IMR-90 (cell line): ENCODE results near the gene FBRSL1. TPM values are rescaled to one million over a fixed set of nuclear protein-coding genes. Genes with fewer than 3 reads are reported as not detected.

Experiments used
- ATAC-seq: fragments of 200-7000 bp; cut with Tn5 transposase; 2 replicates; pipeline ENCODE4 v1.9.1; 2020; ENCODE audit warnings: low read depth, mild to moderate bottlenecking, moderate library complexity
- BruUV-seq: library from RNA; stranded (reverse); fragments of 400-500 nt; replicated peaks from 2 replicates; lab custom pipeline; 2021; lab: Mats Ljungman, UMichigan
- CTCF ChIA-PET: fragments of 300-600 bp; formaldehyde crosslinking; extraction: SDS; loops from one replicate; lab custom pipeline; 2021; ENCODE audit warnings: antibody characterized with exemption; lab: Yijun Ruan, JAX
- POLR2A ChIA-PET: fragments of 300-600 bp; sonication (Branson Sonifier 250); formaldehyde crosslinking; loops from one replicate; lab custom pipeline; 2022; ENCODE audit warnings: antibody characterized with exemption; ENCODE audit not compliant: unreplicated experiment; lab: Charles Lee
- DNase-seq: peaks from one replicate; pipeline ENCODE4 v3.0.0; 2013
- H2AFZ ChIP-seq: replicated peaks from 2 replicates; pipeline ENCODE3; 2013; ENCODE audit warnings: low read length, mild to moderate bottlenecking; ENCODE audit not compliant: poor library complexity
- H2AK5ac ChIP-seq: 2 replicates; pipeline ENCODE4 v1.6.1; 2013; ENCODE audit warnings: low read depth, low read length, inconsistent platforms
- H2AK9ac ChIP-seq: replicated peaks from 2 replicates; pipeline ENCODE3; 2013; ENCODE audit warnings: mild to moderate bottlenecking, low read depth, low read length, moderate library complexity; ENCODE audit not compliant: poor library complexity
- H2BK120ac ChIP-seq: 2 replicates; pipeline ENCODE4 v1.6.1; 2013; ENCODE audit warnings: low read depth, low read length, inconsistent platforms
- H2BK15ac ChIP-seq: 3 replicates; pipeline ENCODE4 v1.6.1; 2013; ENCODE audit warnings: low read depth, low read length, inconsistent platforms
- H2BK20ac ChIP-seq: 2 replicates; pipeline ENCODE4 v1.6.1; 2013; ENCODE audit warnings: low read depth, mild to moderate bottlenecking, inconsistent platforms, low read length, moderate library complexity
- H2BK5ac ChIP-seq: 2 replicates; pipeline ENCODE4 v1.6.1; 2013; ENCODE audit warnings: mild to moderate bottlenecking, low read depth, low read length, inconsistent platforms; ENCODE audit not compliant: poor library complexity, severe bottlenecking
- H3K14ac ChIP-seq: replicated peaks from 2 replicates; pipeline ENCODE4 v1.6.1; 2013; ENCODE audit warnings: low read depth, low read length, inconsistent platforms
- H3K18ac ChIP-seq: 2 replicates; pipeline ENCODE4 v1.6.1; 2013; ENCODE audit warnings: low read depth, low read length, control low read depth
- H3K23ac ChIP-seq: 2 replicates; pipeline ENCODE4 v1.6.1; 2013; ENCODE audit warnings: low read depth, low read length, inconsistent platforms
- H3K27ac ChIP-seq: 2 replicates; pipeline ENCODE4 v1.5.1; 2013; ENCODE audit warnings: mild to moderate bottlenecking, control low read depth, low read length; ENCODE audit not compliant: insufficient read depth
- H3K27me3 ChIP-seq: 2 replicates; pipeline ENCODE4 v1.6.1; 2013; ENCODE audit warnings: low read length; ENCODE audit not compliant: control insufficient read depth, insufficient read depth
- H3K36me3 ChIP-seq: 2 replicates; pipeline ENCODE4 v1.6.1; 2013; ENCODE audit warnings: low read length, mixed read lengths; ENCODE audit not compliant: control insufficient read depth, insufficient read depth
- H3K4ac ChIP-seq: 2 replicates; pipeline ENCODE4 v1.6.1; 2013; ENCODE audit warnings: low read depth, low read length, inconsistent platforms
- H3K4me1 ChIP-seq: 2 replicates; pipeline ENCODE4 v1.6.1; 2013; ENCODE audit warnings: low read length, mixed read lengths; ENCODE audit not compliant: control insufficient read depth, insufficient read depth
- H3K4me2 ChIP-seq: 2 replicates; pipeline ENCODE4 v1.6.1; 2013; ENCODE audit warnings: low read depth, mild to moderate bottlenecking, control low read depth, low read length, moderate library complexity
- H3K4me3 ChIP-seq: 2 replicates; pipeline ENCODE4 v1.5.1; 2013; ENCODE audit warnings: low read depth, mild to moderate bottlenecking, control low read depth, low read length, moderate library complexity; ENCODE audit not compliant: insufficient read depth
- H3K56ac ChIP-seq: 2 replicates; pipeline ENCODE4 v1.6.1; 2013; ENCODE audit warnings: low read length, inconsistent platforms; ENCODE audit not compliant: insufficient read depth; ENCODE audit errors: extremely low read depth
- H3K79me1 ChIP-seq, 2 experiments: 2 replicates each; pipeline ENCODE4 v1.6.1; 2013; ENCODE audit warnings: low read length in 2 of 2, inconsistent platforms in 1 of 2, low read depth in 1 of 2
- H3K9ac ChIP-seq: 2 replicates; pipeline ENCODE4 v1.6.1; 2013; ENCODE audit warnings: low read depth, low read length, control low read depth
- H3K9me1 ChIP-seq: 2 replicates; pipeline ENCODE4 v1.6.1; 2013; ENCODE audit warnings: low read length, inconsistent platforms; ENCODE audit not compliant: insufficient read depth
- H3K9me3 ChIP-seq: 2 replicates; pipeline ENCODE4 v1.6.1; 2013; ENCODE audit warnings: low read length; ENCODE audit not compliant: control insufficient read depth, insufficient read depth
- H4K20me1 ChIP-seq: 2 replicates; pipeline ENCODE4 v1.6.1; 2013; ENCODE audit warnings: low read length, inconsistent platforms; ENCODE audit not compliant: insufficient read depth
- H4K5ac ChIP-seq: 2 replicates; pipeline ENCODE4 v1.6.1; 2013; ENCODE audit warnings: mild to moderate bottlenecking, low read depth, low read length, control low read depth
- H4K8ac ChIP-seq, 2 experiments: 2 replicates each; pipeline ENCODE4 v1.6.1; 2013; ENCODE audit warnings: low read depth in 2 of 2, low read length in 2 of 2, control low read depth in 1 of 2, inconsistent platforms in 1 of 2
- H4K91ac ChIP-seq: 2 replicates; pipeline ENCODE4 v1.6.1; 2013; ENCODE audit warnings: low read depth, low read length, inconsistent platforms; ENCODE audit not compliant: insufficient read depth
- CTCF ChIP-seq: conservative IDR thresholded peaks from 2 replicates; pipeline ENCODE4 v1.5.1; 2012; ENCODE audit warnings: mild to moderate bottlenecking, low read depth, low read length, improper control_type of control experiment
- MXI1 ChIP-seq: IDR thresholded peaks from 2 replicates; pipeline ENCODE4 v1.6.1; 2012; ENCODE audit warnings: low read depth, mild to moderate bottlenecking, low read length, moderate library complexity, borderline replicate concordance
- RAD21 ChIP-seq: IDR thresholded peaks from 2 replicates; pipeline ENCODE4 v1.6.1; 2012; ENCODE audit warnings: low read length, improper control_type of control experiment
- SMC3 ChIP-seq: fragments of 150-350 bp; IDR thresholded peaks from 2 replicates; pipeline ENCODE4 v1.6.1; 2016; ENCODE audit warnings: low read depth, mild to moderate bottlenecking, antibody characterized with exemption, low read length, moderate library complexity
- WGBS, 2 experiments: methylation state at CpG; one replicate each; pipeline versions ENCODE4 v1.1.5 to v1.1.7; 2013; ENCODE audit warnings: missing lambda C conversion rate in 2 of 2; ENCODE audit not compliant: insufficient read length in 1 of 2; ENCODE audit errors: extremely low coverage in 2 of 2; 5-methylcytosine and 5-hydroxymethylcytosine counted together
- dilution Hi-C: fragments of 300-500 bp; cut with HindIII; formaldehyde crosslinking; loops from one replicate; pipeline ENCODE4 v1.14.3; 2018; ENCODE audit warnings: low sequenced_read_pairs; ENCODE audit not compliant: unreplicated experiment
- in situ Hi-C: fragments of 300-500 bp; cut with MboI; formaldehyde crosslinking; loops from 3 replicates; pipeline ENCODE4 v1.14.3; 2019; ENCODE audit warnings: low sequenced_read_pairs, inconsistent platforms, mixed read lengths
- intact Hi-C: fragments of 100-400 bp; cut with micrococcal nuclease; formaldehyde crosslinking; loops from 2 replicates; pipeline ENCODE4 v1.10.0; 2022
- polyA plus RNA-seq, 3 experiments: library from polyadenylated mRNA; depleted of rRNA; stranded (reverse); fragments of >200 nt; gene quantifications; 2 replicates each; pipeline ENCODE4 v1.2.3, GENCODE V29; 2012; ENCODE audit warnings: low replicate concordance in 1 of 3
- total RNA-seq: library from RNA; depleted of rRNA; stranded (reverse); fragments of >200 nt; gene quantifications from 2 replicates; pipeline ENCODE4 v1.2.3, GENCODE V29; 2012

Gene FBRSL1
- total and polyA plus RNA-seq, 2 of the 4 experiments (the other 2 are of a cell fraction): 0.36 to 10.8 TPM

GRCh38 chr12:132554845-132555630 lies 65.1 kb downstream of the FBRSL1 start:
- 92% methylated on average over 25 of the region's 53 CpGs; no CpG with 5 or more reads in 1 of the 2 experiments for WGBS, 2 experiments
- Histone ChIP-seq H3K9me3 (no peaks in the 10 kb centered on the region), H3K23ac (no peak overlapping the region), H4K91ac (no peak overlapping the region), H4K5ac (no peak overlapping the region), H2BK20ac (no peak overlapping the region), H2AK5ac (no peak overlapping the region), H3K36me3 (no peaks in the 10 kb centered on the region), H3K4me2 (no peak overlapping the region), H2BK15ac (no peak overlapping the region), H4K20me1 (no peaks in the 10 kb centered on the region; the same call in 1 of the 2 replicates), H3K9ac (no peak overlapping the region), H3K56ac (no peak overlapping the region), H2AFZ (no peak overlapping the region), H3K4ac (no peak overlapping the region), H3K79me1 (no peaks in the 10 kb centered on the region), H3K27me3 (no peaks in the 10 kb centered on the region), H4K8ac (no peak overlapping the region), H3K9me1 (no peaks in the 10 kb centered on the region), H3K4me1 (no peaks in the 10 kb centered on the region), H3K14ac (no peak overlapping the region), H2BK5ac (no peak overlapping the region), H3K18ac (no peak overlapping the region), H2BK120ac (no peak overlapping the region), H3K4me3 (no peak overlapping the region), H2AK9ac (no peak overlapping the region), H3K27ac (no peak overlapping the region)
- ATAC-seq (no peak), DNase-seq (no peak)
- dilution Hi-C loops: no loop called here
- ChIA-PET CTCF (no interaction called here), POLR2A (no interaction called here)
- in situ Hi-C loops: no loop called here
- TF ChIP-seq SMC3 (peak; percentile 8; the same call in 1 of the 2 replicates), CTCF (peak; percentile 26), RAD21 (0 out of 2 replicates have a peak, but pooled peaks have one; percentile 14), MXI1 (no peak)
- intact Hi-C loops: no loop called here
- BruUV-seq: no TSS peak
